Neural progenitor cell (in vitro differentiated cells): ENCODE results near the gene TNC.

ENCODE experiments used
- EZH2phosphoT487 ChIP-seq: fragments of 200-600 bp; sonication (generic); IDR thresholded peaks from 2 replicates; pipeline ENCODE4 v1.6.1; 2017; ENCODE audit warnings: antibody characterized with exemption
- TF ChIP-seq, protein P1 (sequence below): fragments of 200-600 bp; sonication (generic); IDR thresholded peaks from 2 replicates; pipeline ENCODE4 v1.5.1; 2017; ENCODE audit warnings: antibody characterized with exemption, mild to moderate bottlenecking

DNA sequence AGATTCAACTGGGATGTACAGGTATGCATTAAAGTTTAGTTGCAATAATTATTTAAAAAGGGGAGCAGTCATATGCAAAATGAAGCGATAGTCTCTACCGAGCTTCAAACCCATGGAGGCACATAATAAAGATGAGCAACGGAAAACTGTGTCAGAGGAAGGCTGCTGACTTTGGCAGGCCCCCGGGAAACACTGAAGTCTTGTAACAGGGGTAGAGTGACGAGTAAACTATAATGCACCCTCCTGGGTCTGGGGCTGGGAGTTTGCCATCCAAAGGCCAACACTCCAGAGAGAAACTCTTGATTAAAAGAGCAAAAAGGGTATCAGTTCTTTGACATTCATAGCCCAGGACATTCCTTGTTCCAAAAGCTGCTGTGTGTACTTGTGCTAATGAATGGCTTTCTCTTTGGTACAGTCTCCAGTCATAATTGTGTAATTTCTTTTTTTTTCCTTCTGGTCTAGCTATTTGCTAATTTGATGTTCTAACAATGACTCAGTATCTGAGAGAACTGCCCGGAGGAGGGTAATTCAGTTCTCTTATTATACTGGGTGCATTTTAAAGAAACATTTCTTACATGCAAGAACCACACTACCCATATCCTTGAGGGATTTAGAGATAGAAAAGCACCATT, 59.2 kb downstream of the TNC start:
- TF ChIP-seq EZH2phosphoT487, result no peak
- TF ChIP-seq, protein P1, sequence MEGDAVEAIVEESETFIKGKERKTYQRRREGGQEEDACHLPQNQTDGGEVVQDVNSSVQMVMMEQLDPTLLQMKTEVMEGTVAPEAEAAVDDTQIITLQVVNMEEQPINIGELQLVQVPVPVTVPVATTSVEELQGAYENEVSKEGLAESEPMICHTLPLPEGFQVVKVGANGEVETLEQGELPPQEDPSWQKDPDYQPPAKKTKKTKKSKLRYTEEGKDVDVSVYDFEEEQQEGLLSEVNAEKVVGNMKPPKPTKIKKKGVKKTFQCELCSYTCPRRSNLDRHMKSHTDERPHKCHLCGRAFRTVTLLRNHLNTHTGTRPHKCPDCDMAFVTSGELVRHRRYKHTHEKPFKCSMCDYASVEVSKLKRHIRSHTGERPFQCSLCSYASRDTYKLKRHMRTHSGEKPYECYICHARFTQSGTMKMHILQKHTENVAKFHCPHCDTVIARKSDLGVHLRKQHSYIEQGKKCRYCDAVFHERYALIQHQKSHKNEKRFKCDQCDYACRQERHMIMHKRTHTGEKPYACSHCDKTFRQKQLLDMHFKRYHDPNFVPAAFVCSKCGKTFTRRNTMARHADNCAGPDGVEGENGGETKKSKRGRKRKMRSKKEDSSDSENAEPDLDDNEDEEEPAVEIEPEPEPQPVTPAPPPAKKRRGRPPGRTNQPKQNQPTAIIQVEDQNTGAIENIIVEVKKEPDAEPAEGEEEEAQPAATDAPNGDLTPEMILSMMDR, result no peak
